ENCODE measurements around the gene KRT16. TPM values are rescaled to one million over a fixed set of nuclear protein-coding genes. Genes with fewer than 3 reads are reported as not detected.

KRT16 gene
- total RNA-seq, 1 donor from 2014 or later: 0.79 TPM

DNA sequence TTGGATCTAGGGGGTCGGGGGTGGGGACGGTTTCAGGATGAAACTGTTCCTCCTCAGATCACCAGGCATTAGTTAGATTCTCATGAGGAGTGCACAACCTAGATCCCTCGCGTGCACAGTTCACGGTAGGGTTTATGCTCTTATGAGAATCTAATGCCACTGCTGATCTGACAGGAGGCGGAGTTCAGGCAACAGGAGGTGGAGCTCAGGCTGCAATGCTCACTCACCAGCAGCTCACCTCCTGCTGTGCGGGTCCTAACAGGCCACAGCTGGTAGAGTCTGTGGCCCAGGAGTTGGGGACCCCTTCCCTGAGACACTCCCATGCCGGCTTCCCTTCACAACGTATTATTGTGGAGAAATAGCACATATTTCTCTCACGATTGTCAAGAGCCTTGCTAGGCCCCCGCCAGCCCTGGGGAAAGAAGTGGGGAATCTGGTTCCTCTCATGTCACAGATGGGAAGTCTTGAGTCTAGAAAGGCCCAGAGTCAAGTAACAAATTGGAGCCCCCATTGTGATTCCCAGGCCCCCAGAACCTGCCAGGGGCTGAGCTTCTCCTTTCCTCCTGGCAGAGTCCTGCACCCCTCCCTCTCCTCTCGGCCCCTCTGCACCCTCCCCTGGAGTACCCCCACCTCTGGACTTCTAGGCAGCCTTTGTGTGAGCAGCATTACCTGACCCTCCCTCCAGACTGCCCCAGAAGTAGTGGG lies 19.8 kb downstream of the KRT16 start:
- no peak overlapping the region for H3K27ac ChIP-seq (ENCODE audit: low read depth, low read length)
- H4K20me1 ChIP-seq (ENCODE audit: insufficient read depth, low read length): no peaks in the 10 kb centered on the region
- no peak overlapping the region for H3K9ac ChIP-seq (ENCODE audit: low read length)
- no peak overlapping the region for H3K27ac Mint-ChIP-seq (ENCODE audit: unreplicated experiment)
- H3K27me3 ChIP-seq (ENCODE audit: insufficient read depth, low read length): peaks cover 18% of the 10 kb centered on the region
- H3K36me3 ChIP-seq (ENCODE audit: insufficient read depth, low read length): no peaks in the 10 kb centered on the region
- H3K4me2 ChIP-seq (ENCODE audit: low read length): no peak overlapping the region
- TF ChIP-seq CTCF (IDR thresholded peaks at IDR 0.05; ENCODE audit: insufficient read depth, low read depth, low read length) (no peak), EZH2 (IDR thresholded peaks at IDR 0.05; ENCODE audit: insufficient read depth, low read length) (no peak)
- no peaks in the 10 kb centered on the region for H3K9me3 ChIP-seq (ENCODE audit: insufficient read depth, low read depth, low read length)
- peaks cover 4% of the 10 kb centered on the region for H3K36me3 Mint-ChIP-seq (ENCODE audit: low read depth, unreplicated experiment)
- no peaks in the 10 kb centered on the region for H3K79me2 ChIP-seq (ENCODE audit: insufficient read depth, low read length)
- no peaks in the 10 kb centered on the region for H3K4me1 Mint-ChIP-seq (ENCODE audit: low read depth, unreplicated experiment)
- peaks cover 2% of the 10 kb centered on the region for H3K9me3 Mint-ChIP-seq (ENCODE audit: unreplicated experiment)
- H3K4me3 Mint-ChIP-seq (ENCODE audit: unreplicated experiment): no peak overlapping the region
- H3K27me3 Mint-ChIP-seq (ENCODE audit: low read depth, unreplicated experiment): peaks cover 26% of the 10 kb centered on the region
- DNase-seq (ENCODE audit: low read depth): no peak
- H2AFZ ChIP-seq (ENCODE audit: low read depth, low read length): no peak overlapping the region
- H3K4me3 ChIP-seq (ENCODE audit: insufficient read depth, low read depth, low read length): no peak overlapping the region
- H3K4me1 ChIP-seq (ENCODE audit: insufficient read depth, low read length): no peaks in the 10 kb centered on the region
- no peak for FAIRE-seq

DNA sequence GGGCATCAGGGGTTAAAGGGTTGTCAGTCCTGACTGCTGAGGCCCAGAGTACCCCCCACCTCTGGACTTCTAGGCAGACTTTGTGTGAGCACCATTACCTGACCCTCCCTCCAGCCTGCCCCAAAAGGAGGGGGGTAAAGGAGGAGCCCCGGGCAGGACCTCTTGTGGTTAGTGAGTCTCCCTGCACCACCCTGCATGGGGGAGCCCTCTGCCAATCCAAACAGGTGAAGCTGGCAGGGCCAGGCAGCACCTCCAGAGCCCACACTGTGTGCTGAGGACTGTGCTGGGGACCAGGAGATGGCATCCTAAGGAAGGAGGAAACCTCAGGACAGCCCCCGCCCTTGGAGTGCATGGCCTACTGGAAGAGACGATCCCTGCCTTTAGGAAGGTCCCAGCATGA lies 23.3 kb downstream of the KRT16 start:
- H3K79me2 ChIP-seq (ENCODE audit: insufficient read depth, low read length): no peaks in the 10 kb centered on the region
- H3K4me3 ChIP-seq (ENCODE audit: insufficient read depth, low read depth, low read length): no peak overlapping the region
- H3K4me2 ChIP-seq (ENCODE audit: low read length): no peak overlapping the region
- no peaks in the 10 kb centered on the region for H4K20me1 ChIP-seq (ENCODE audit: insufficient read depth, low read length)
- Mint-ChIP-seq H3K4me1 (ENCODE audit: low read depth, unreplicated experiment) (no peaks in the 10 kb centered on the region), H3K4me3 (ENCODE audit: unreplicated experiment) (no peak overlapping the region), H3K27me3 (ENCODE audit: low read depth, unreplicated experiment) (peaks cover 26% of the 10 kb centered on the region), H3K27ac (ENCODE audit: unreplicated experiment) (no peak overlapping the region), H3K36me3 (ENCODE audit: low read depth, unreplicated experiment) (peaks cover 4% of the 10 kb centered on the region), H3K9me3 (ENCODE audit: unreplicated experiment) (peaks cover 2% of the 10 kb centered on the region)
- H3K36me3 ChIP-seq (ENCODE audit: insufficient read depth, low read length): no peaks in the 10 kb centered on the region
- H2AFZ ChIP-seq (ENCODE audit: low read depth, low read length): no peak overlapping the region
- peaks cover 14% of the 10 kb centered on the region for H3K27me3 ChIP-seq (ENCODE audit: insufficient read depth, low read length)
- TF ChIP-seq CTCF (IDR thresholded peaks at IDR 0.05; ENCODE audit: insufficient read depth, low read depth, low read length): no peak
- TF ChIP-seq EZH2 (IDR thresholded peaks at IDR 0.05; ENCODE audit: insufficient read depth, low read length): no peak
- no peak overlapping the region for H3K9ac ChIP-seq (ENCODE audit: low read length)
- DNase-seq (ENCODE audit: low read depth) (no peak), FAIRE-seq (no peak)
- no peaks in the 10 kb centered on the region for H3K9me3 ChIP-seq (ENCODE audit: insufficient read depth, low read depth, low read length)
- no peak overlapping the region for H3K27ac ChIP-seq (ENCODE audit: low read depth, low read length)
- no peaks in the 10 kb centered on the region for H3K4me1 ChIP-seq (ENCODE audit: insufficient read depth, low read length)

GRCh38 chr17:41588126-41588810 lies 24.3 kb downstream of the KRT16 start:
- no peak overlapping the region for H3K27ac ChIP-seq (ENCODE audit: low read depth, low read length)
- peaks cover 4% of the 10 kb centered on the region for H3K36me3 Mint-ChIP-seq (ENCODE audit: low read depth, unreplicated experiment)
- H3K27me3 ChIP-seq (ENCODE audit: insufficient read depth, low read length): peaks cover 6% of the 10 kb centered on the region
- H3K4me3 ChIP-seq (ENCODE audit: insufficient read depth, low read depth, low read length): no peak overlapping the region
- TF ChIP-seq CTCF (IDR thresholded peaks at IDR 0.05; ENCODE audit: insufficient read depth, low read depth, low read length) (no peak), EZH2 (IDR thresholded peaks at IDR 0.05; ENCODE audit: insufficient read depth, low read length) (no peak)
- H3K4me3 Mint-ChIP-seq (ENCODE audit: unreplicated experiment): no peak overlapping the region
- H3K79me2 ChIP-seq (ENCODE audit: insufficient read depth, low read length): no peaks in the 10 kb centered on the region
- no peaks in the 10 kb centered on the region for H3K36me3 ChIP-seq (ENCODE audit: insufficient read depth, low read length)
- DNase-seq (ENCODE audit: low read depth) (no peak), FAIRE-seq (no peak)
- H3K9me3 Mint-ChIP-seq (ENCODE audit: unreplicated experiment): peaks cover 7% of the 10 kb centered on the region
- H4K20me1 ChIP-seq (ENCODE audit: insufficient read depth, low read length): no peaks in the 10 kb centered on the region
- no peaks in the 10 kb centered on the region for H3K4me1 ChIP-seq (ENCODE audit: insufficient read depth, low read length)
- no peaks in the 10 kb centered on the region for H3K9me3 ChIP-seq (ENCODE audit: insufficient read depth, low read depth, low read length)
- H3K27ac Mint-ChIP-seq (ENCODE audit: unreplicated experiment): no peak overlapping the region
- H2AFZ ChIP-seq (ENCODE audit: low read depth, low read length): no peak overlapping the region
- no peaks in the 10 kb centered on the region for H3K4me1 Mint-ChIP-seq (ENCODE audit: low read depth, unreplicated experiment)
- no peak overlapping the region for H3K4me2 ChIP-seq (ENCODE audit: low read length)
- no peak overlapping the region for H3K9ac ChIP-seq (ENCODE audit: low read length)
- H3K27me3 Mint-ChIP-seq (ENCODE audit: low read depth, unreplicated experiment): peaks cover 24% of the 10 kb centered on the region
